B cell (primary cell): ENCODE results near the gene GPC5. TPM values are rescaled to one million over a fixed set of nuclear protein-coding genes. Genes with fewer than 3 reads are reported as not detected.

Experiments used
- ATAC-seq: fragments of 200-7000 bp; cut with Tn5 transposase; one replicate; pipeline ENCODE4 v1.10.0; 2021; ENCODE audit warnings: low read depth, mild to moderate bottlenecking, moderate number of reproducible peaks, moderate library complexity
- CTCF ChIA-PET: fragments of 350-600 bp; sonication (Branson Sonifier 250); formaldehyde crosslinking; loops from one replicate; lab custom pipeline; 2021; ENCODE audit warnings: antibody characterized with exemption, inconsistent platforms; lab: Charles Lee
- POLR2A ChIA-PET: fragments of 350-600 bp; sonication (Branson Sonifier 250); formaldehyde crosslinking; loops from one replicate; lab custom pipeline; 2021; ENCODE audit warnings: antibody characterized with exemption; lab: Charles Lee
- DNase-seq: peaks from one replicate; pipeline ENCODE4 v3.0.0; 2013
- H2AFZ ChIP-seq: 2 replicates; pipeline ENCODE4 v1.6.1; 2012; ENCODE audit warnings: mild to moderate bottlenecking, low read depth, low read length; ENCODE audit not compliant: insufficient read depth, poor library complexity, severe bottlenecking
- H3K27ac ChIP-seq, 2 donors: 1 replicate in 1 of 2; 2 replicates in 1 of 2; pipeline ENCODE4 v1.5.1; 2012 to 2013; ENCODE audit warnings: low read length in 2 of 2, mild to moderate bottlenecking in 2 of 2, moderate library complexity in 1 of 2
- H3K27me3 ChIP-seq, 4 experiments: fragments of 200-600 bp in 1 of 4; sonication (generic) in 1 of 4; replicated peaks in 1 of 4; 1 replicate in 2 of 4; 2 replicates in 2 of 4; pipeline versions ENCODE4 v1.6.1 to v1.7.0; 2013 to 2016; ENCODE audit warnings: low read length in 3 of 4, mild to moderate bottlenecking in 2 of 4, mixed read lengths in 1 of 4, moderate library complexity in 1 of 4; ENCODE audit not compliant: insufficient read depth in 4 of 4, control insufficient read depth in 3 of 4; ENCODE audit errors: control extremely low read depth in 1 of 4
- H3K36me3 ChIP-seq, 2 experiments: replicated peaks in 1 of 2; 1 replicate in 1 of 2; 2 replicates in 1 of 2; pipeline versions ENCODE4 v1.6.1 to v1.7.1; 2013; ENCODE audit warnings: low read length in 1 of 2; ENCODE audit not compliant: insufficient read depth in 2 of 2, control insufficient read depth in 1 of 2; ENCODE audit errors: control extremely low read depth in 1 of 2, extremely low read depth in 1 of 2
- H3K4me1 ChIP-seq, 2 donors: fragments of 200-600 bp in 1 of 2; sonication (generic) in 1 of 2; 1 replicate in 1 of 2; 2 replicates in 1 of 2; pipeline versions ENCODE4 v1.5.1 to v1.6.1; 2013 to 2017; ENCODE audit warnings: low read length in 2 of 2; ENCODE audit not compliant: control insufficient read depth in 2 of 2, insufficient read depth in 2 of 2
- H3K4me2 ChIP-seq: replicated peaks from 2 replicates; pipeline ENCODE3; 2012; ENCODE audit warnings: mild to moderate bottlenecking, low read depth, low read length; ENCODE audit not compliant: poor library complexity, severe bottlenecking
- H3K4me3 ChIP-seq, 5 experiments: fragments of 200-600 bp in 1 of 5; sonication (generic) in 1 of 5; 1 replicate in 3 of 5; 2 replicates in 2 of 5; pipeline versions ENCODE4 v1.5.1 to v1.7.0; 2011 to 2016; ENCODE audit warnings: low read length in 4 of 5, mild to moderate bottlenecking in 4 of 5, low read depth in 2 of 5, control low read depth in 1 of 5, moderate library complexity in 1 of 5; ENCODE audit not compliant: insufficient read depth in 1 of 5; ENCODE audit errors: control extremely low read depth in 1 of 5, extremely low read depth in 1 of 5
- H3K79me2 ChIP-seq: fragments of 200-600 bp; sonication (generic); one replicate; pipeline ENCODE4 v1.6.0; 2016; ENCODE audit warnings: low read length; ENCODE audit not compliant: control insufficient read depth, insufficient read depth
- H3K9ac ChIP-seq: fragments of 200-600 bp; sonication (generic); 2 replicates; pipeline ENCODE4 v1.6.1; 2017; ENCODE audit warnings: mild to moderate bottlenecking, low read length, moderate library complexity
- H3K9me3 ChIP-seq, 3 donors: one replicate each; pipeline versions ENCODE4 v1.6.1 to v1.7.1; 2013; ENCODE audit warnings: low read length in 2 of 3; ENCODE audit not compliant: control insufficient read depth in 2 of 3, insufficient read depth in 1 of 3; ENCODE audit errors: control extremely low read depth in 1 of 3
- H4K20me1 ChIP-seq: 2 replicates; pipeline ENCODE4 v1.6.0; 2012; ENCODE audit warnings: mild to moderate bottlenecking, low read length; ENCODE audit not compliant: insufficient read depth, control insufficient read depth, poor library complexity, severe bottlenecking
- H3K27ac Mint-ChIP-seq: one replicate; pipeline ENCODE4 v1.8.0; 2021; ENCODE audit warnings: mixed read lengths
- H3K27me3 Mint-ChIP-seq: one replicate; pipeline ENCODE4 v1.8.0; 2021; ENCODE audit warnings: mixed read lengths
- H3K4me1 Mint-ChIP-seq: one replicate; pipeline ENCODE4 v1.8.0; 2021; ENCODE audit warnings: mixed read lengths
- H3K4me3 Mint-ChIP-seq: one replicate; pipeline ENCODE4 v1.8.0; 2021; ENCODE audit warnings: mixed read lengths
- H3K9me3 Mint-ChIP-seq: one replicate; pipeline ENCODE4 v1.8.0; 2022; ENCODE audit warnings: mixed read lengths; ENCODE audit not compliant: insufficient read depth
- EZH2 ChIP-seq: IDR thresholded peaks from 2 replicates; pipeline ENCODE4 v1.6.1; 2012; ENCODE audit warnings: borderline replicate concordance, low read depth, mild to moderate bottlenecking, moderate library complexity, low read length; ENCODE audit not compliant: insufficient read depth, poor library complexity, severe bottlenecking
- WGBS: methylation state at CpG from one replicate; pipeline ENCODE4 v1.1.5; 2013; ENCODE audit warnings: missing lambda C conversion rate; ENCODE audit not compliant: insufficient coverage; 5-methylcytosine and 5-hydroxymethylcytosine counted together
- intact Hi-C: fragments of 100-400 bp; cut with micrococcal nuclease; formaldehyde crosslinking; loops from one replicate; pipeline ENCODE4 v1.10.0; 2022
- polyA plus RNA-seq: library from polyadenylated mRNA; depleted of rRNA; stranded (reverse); fragments of >200 nt; gene quantifications from 2 replicates; pipeline ENCODE4 v1.2.3, GENCODE V29; 2012
- total RNA-seq, 2 donors: library from RNA; stranded (reverse); fragments of 120-200 nt in 1 of 2; gene quantifications; 1 replicate in 1 of 2; 2 replicates in 1 of 2; pipeline versions ENCODE4 v1.2.3 to v1.2.4, GENCODE V29; 2013 to 2022
- TF ChIP-seq, protein P1 (sequence below): fragments of 200-600 bp; IDR thresholded peaks from one replicate; pipeline ENCODE4 v1.8.0; 2022; ENCODE audit warnings: antibody characterized with exemption, mild to moderate bottlenecking

GPC5 gene
- total and polyA plus RNA-seq, 2 donors (not counting 1 experiment from before 2014, with no cell fraction given), result 0.15 to 0.30 TPM

DNA sequence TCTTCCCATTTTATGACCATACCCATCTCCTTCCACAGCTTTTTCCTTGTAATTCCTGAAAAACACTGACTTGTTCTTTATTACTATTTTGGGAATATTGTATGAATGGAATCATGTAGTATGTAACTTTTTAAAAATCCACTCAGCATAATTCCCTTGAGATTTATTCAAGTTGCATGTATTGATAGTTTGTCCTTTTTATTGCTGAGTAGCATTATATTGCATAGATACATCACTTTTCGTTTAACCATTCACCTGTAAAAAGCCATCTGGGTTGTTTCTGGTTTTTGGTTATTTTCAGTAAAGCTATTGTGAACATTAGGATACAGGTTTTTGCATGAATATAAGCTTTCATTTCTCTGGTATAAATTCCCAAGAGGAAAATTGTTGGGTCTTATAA, 115.4 kb downstream of the GPC5 start:
- no peaks in the 10 kb centered on the region for H3K27me3 Mint-ChIP-seq
- ATAC-seq, result no peak
- ChIA-PET CTCF (no interaction called here), POLR2A (no interaction called here)
- H3K79me2 ChIP-seq, result no peaks in the 10 kb centered on the region
- H3K36me3 ChIP-seq, result no peaks in the 10 kb centered on the region
- no peak for DNase-seq
- H3K9me3 ChIP-seq, result peaks cover 0 to 6% (median 0%) of the 10 kb centered on the region in 3 donors
- no peaks in the 10 kb centered on the region for H3K4me1 Mint-ChIP-seq
- no peaks in the 10 kb centered on the region for H4K20me1 ChIP-seq
- intact Hi-C loops, result no loop called here
- WGBS, result no CpG with 5 or more reads among the region's 1 CpG
- H3K4me2 ChIP-seq, result no peak overlapping the region
- no peak overlapping the region for H3K27ac ChIP-seq
- peaks cover 3% of the 10 kb centered on the region for H3K9me3 Mint-ChIP-seq
- H3K4me1 ChIP-seq, result no peaks in the 10 kb centered on the region
- no peak overlapping the region for H3K9ac ChIP-seq
- no peak overlapping the region for H3K4me3 Mint-ChIP-seq
- no peak for TF ChIP-seq EZH2
- TF ChIP-seq, protein P1, sequence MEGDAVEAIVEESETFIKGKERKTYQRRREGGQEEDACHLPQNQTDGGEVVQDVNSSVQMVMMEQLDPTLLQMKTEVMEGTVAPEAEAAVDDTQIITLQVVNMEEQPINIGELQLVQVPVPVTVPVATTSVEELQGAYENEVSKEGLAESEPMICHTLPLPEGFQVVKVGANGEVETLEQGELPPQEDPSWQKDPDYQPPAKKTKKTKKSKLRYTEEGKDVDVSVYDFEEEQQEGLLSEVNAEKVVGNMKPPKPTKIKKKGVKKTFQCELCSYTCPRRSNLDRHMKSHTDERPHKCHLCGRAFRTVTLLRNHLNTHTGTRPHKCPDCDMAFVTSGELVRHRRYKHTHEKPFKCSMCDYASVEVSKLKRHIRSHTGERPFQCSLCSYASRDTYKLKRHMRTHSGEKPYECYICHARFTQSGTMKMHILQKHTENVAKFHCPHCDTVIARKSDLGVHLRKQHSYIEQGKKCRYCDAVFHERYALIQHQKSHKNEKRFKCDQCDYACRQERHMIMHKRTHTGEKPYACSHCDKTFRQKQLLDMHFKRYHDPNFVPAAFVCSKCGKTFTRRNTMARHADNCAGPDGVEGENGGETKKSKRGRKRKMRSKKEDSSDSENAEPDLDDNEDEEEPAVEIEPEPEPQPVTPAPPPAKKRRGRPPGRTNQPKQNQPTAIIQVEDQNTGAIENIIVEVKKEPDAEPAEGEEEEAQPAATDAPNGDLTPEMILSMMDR, result no peak
- H3K4me3 ChIP-seq, result no peak overlapping the region
- H3K27ac Mint-ChIP-seq, result no peak overlapping the region
- no peak overlapping the region for H2AFZ ChIP-seq
- no peaks in the 10 kb centered on the region for H3K27me3 ChIP-seq

DNA sequence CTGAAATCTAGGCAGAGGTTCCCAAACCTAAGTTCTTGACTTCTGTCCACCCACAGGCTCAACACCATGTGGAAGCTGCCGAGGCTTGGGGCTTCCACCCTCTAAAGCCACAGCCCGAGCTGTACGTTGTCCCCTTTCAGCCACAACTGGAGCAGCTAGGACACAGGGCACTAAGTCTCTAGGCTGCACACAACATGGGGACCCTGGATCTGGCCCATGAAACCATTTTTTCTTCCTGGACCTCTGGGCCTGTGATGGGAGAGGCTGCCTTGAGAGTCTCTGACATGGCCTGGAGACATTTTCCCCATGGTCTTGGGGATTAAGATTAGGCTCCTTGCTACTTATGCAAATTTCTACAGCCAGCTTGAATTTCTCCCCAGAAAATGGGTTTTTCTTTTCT, 118.4 kb downstream of the GPC5 start:
- ChIA-PET POLR2A (no interaction called here), CTCF (no interaction called here)
- DNase-seq (no peak), ATAC-seq (no peak)
- Histone ChIP-seq H3K27me3 (no peaks in the 10 kb centered on the region), H3K36me3 (no peaks in the 10 kb centered on the region), H3K9me3 (peaks cover 0 to 6% (median 0%) of the 10 kb centered on the region in 3 donors), H3K4me2 (no peak overlapping the region), H4K20me1 (no peaks in the 10 kb centered on the region), H3K9ac (no peak overlapping the region), H3K4me1 (no peaks in the 10 kb centered on the region), H3K27ac (no peak overlapping the region), H2AFZ (no peak overlapping the region), H3K79me2 (no peaks in the 10 kb centered on the region), H3K4me3 (no peak overlapping the region)
- Mint-ChIP-seq H3K27me3 (no peaks in the 10 kb centered on the region), H3K4me3 (no peak overlapping the region), H3K4me1 (no peaks in the 10 kb centered on the region), H3K27ac (no peak overlapping the region), H3K9me3 (peaks cover 3% of the 10 kb centered on the region)
- 88% methylated on average over 3 of the region's 3 CpGs for WGBS
- TF ChIP-seq, protein P1, result no peak
- no peak for TF ChIP-seq EZH2
- intact Hi-C loops, result no loop called here
